ENCODE results near the gene SLC2A3.
"Not testable (repeated sequence)": the region's sequence is repeated elsewhere in the genome, so short reads cannot be mapped to it uniquely, and the experiment has no call there.

- TF ChIP-seq POLR2AphosphoS5 (IDR thresholded peaks at IDR 0.05; ENCODE audit: borderline replicate concordance, low read depth, low read length); EZH2 (IDR thresholded peaks at IDR 0.05): not testable (repeated sequence)
These were observed 33.6 kb downstream of the SLC2A3 start for GRCh38 chr12:7902416-7902815.
